Vagina (tissue), 2 donors: Measurements from ENCODE around the gene ELMO1. TPM values are rescaled to one million over a fixed set of nuclear protein-coding genes. Genes with fewer than 3 reads are reported as not detected.

ENCODE experiments used
- DNase-seq, 2 donors: peaks; one replicate each; pipeline ENCODE4 v3.0.0-alpha.2; 2017; ENCODE audit errors: extremely low spot score in 2 of 2
- H3K27ac ChIP-seq: fragments of 200-600 bp; sonication (generic); one replicate; pipeline ENCODE4 v1.5.1; 2019
- H3K27me3 ChIP-seq: fragments of 200-600 bp; sonication (generic); one replicate; pipeline ENCODE4 v1.5.1; 2019
- H3K36me3 ChIP-seq, 2 donors: fragments of 200-600 bp; sonication (generic); one replicate each; pipeline ENCODE4 v1.5.1; 2017 to 2019
- H3K4me1 ChIP-seq: fragments of 200-600 bp; sonication (generic); one replicate; pipeline ENCODE4 v1.5.1; 2019
- H3K4me3 ChIP-seq, 2 donors: fragments of 200-600 bp; sonication (generic); 1 replicate in 1 of 2; 2 replicates in 1 of 2; pipeline ENCODE4 v1.5.1; 2016 to 2019
- H3K9me3 ChIP-seq: fragments of 200-600 bp; sonication (generic); one replicate; pipeline ENCODE4 v1.5.1; 2019
- CTCF ChIP-seq, 3 experiments: fragments of 450-650 bp in 2 of 3; fragments of 200-600 bp in 1 of 3; sonication (generic) in 1 of 3; IDR thresholded peaks; one replicate each; pipeline ENCODE4 v1.5.1; 2017 to 2019; ENCODE audit warnings: antibody characterized with exemption in 3 of 3, mild to moderate bottlenecking in 2 of 3, moderate library complexity in 2 of 3
- POLR2A ChIP-seq, 2 donors: fragments of 450-650 bp; IDR thresholded peaks; one replicate each; pipeline ENCODE4 v1.6.1; 2017; ENCODE audit warnings: antibody characterized with exemption in 2 of 2, mild to moderate bottlenecking in 2 of 2, moderate library complexity in 2 of 2
- POLR2AphosphoS5 ChIP-seq, 2 donors: sonication (generic); formaldehyde crosslinking; IDR thresholded peaks; one replicate each; pipeline ENCODE4 v1.9.0; 2017; ENCODE audit warnings: antibody characterized with exemption in 2 of 2, mild to moderate bottlenecking in 2 of 2, low read depth in 1 of 2; ENCODE audit not compliant: insufficient read depth in 1 of 2
- intact Hi-C: fragments of 100-400 bp; cut with DNase I; formaldehyde crosslinking; loops from one replicate; pipeline ENCODE4 v1.15.1; 2023
- total RNA-seq: library from RNA; depleted of rRNA; stranded (reverse); fragments of >200 nt; gene quantifications from one replicate; pipeline ENCODE4 v1.2.3, GENCODE V29; 2016

Gene ELMO1
- total RNA-seq, 1 donor from 2014 or later, result 74.4 TPM

GRCh38 chr7:37493123-37493522 is 44.5 kb upstream of the ELMO1 start:
- intact Hi-C loops, result no loop called here
- H3K9me3 ChIP-seq, result no peaks in the 10 kb centered on the region
- no peak overlapping the region for H3K4me3 ChIP-seq
- no peaks in the 10 kb centered on the region for H3K36me3 ChIP-seq
- DNase-seq, result no peak
- no peaks in the 10 kb centered on the region for H3K27me3 ChIP-seq
- H3K4me1 ChIP-seq, result no peaks in the 10 kb centered on the region
- H3K27ac ChIP-seq, result no peak overlapping the region
- no peak for TF ChIP-seq POLR2A (IDR thresholded peaks at IDR 0.05)
- no peak for TF ChIP-seq CTCF (IDR thresholded peaks at IDR 0.05)
- TF ChIP-seq POLR2AphosphoS5 (IDR thresholded peaks at IDR 0.05; ENCODE audit: insufficient read depth in 1 of 2, low read depth in 1 of 2), result no peak

GRCh38 chr7:37491919-37492694 is 43.4 kb upstream of the ELMO1 start:
- Histone ChIP-seq H3K27me3 (no peaks in the 10 kb centered on the region), H3K4me3 (no peak overlapping the region), H3K4me1 (no peaks in the 10 kb centered on the region), H3K36me3 (no peaks in the 10 kb centered on the region), H3K9me3 (no peaks in the 10 kb centered on the region), H3K27ac (no peak overlapping the region)
- no peak for DNase-seq
- intact Hi-C loops, result no loop called here
- TF ChIP-seq POLR2A (IDR thresholded peaks at IDR 0.05) (no peak), CTCF (IDR thresholded peaks at IDR 0.05) (no peak), POLR2AphosphoS5 (IDR thresholded peaks at IDR 0.05; ENCODE audit: insufficient read depth in 1 of 2, low read depth in 1 of 2) (no peak)

GRCh38 chr7:37489703-37490102 is 41.0 kb upstream of the ELMO1 start:
- no peak for TF ChIP-seq POLR2A (IDR thresholded peaks at IDR 0.05)
- TF ChIP-seq POLR2AphosphoS5 (IDR thresholded peaks at IDR 0.05; ENCODE audit: insufficient read depth in 1 of 2, low read depth in 1 of 2), result no peak
- no peak for TF ChIP-seq CTCF (IDR thresholded peaks at IDR 0.05)
- no peak for DNase-seq
- H3K27ac ChIP-seq, result no peak overlapping the region
- no peaks in the 10 kb centered on the region for H3K4me1 ChIP-seq
- intact Hi-C loops, result no loop called here
- no peaks in the 10 kb centered on the region for H3K9me3 ChIP-seq
- H3K4me3 ChIP-seq, result no peak overlapping the region
- no peaks in the 10 kb centered on the region for H3K27me3 ChIP-seq
- H3K36me3 ChIP-seq, result no peaks in the 10 kb centered on the region

- H3K4me1 ChIP-seq, result no peaks in the 10 kb centered on the region
- no peak overlapping the region for H3K4me3 ChIP-seq
- no peaks in the 10 kb centered on the region for H3K27me3 ChIP-seq
- DNase-seq, result no peak
- no peaks in the 10 kb centered on the region for H3K9me3 ChIP-seq
- no peaks in the 10 kb centered on the region for H3K36me3 ChIP-seq
- intact Hi-C loops, result no loop called here
- TF ChIP-seq POLR2AphosphoS5 (IDR thresholded peaks at IDR 0.05; ENCODE audit: insufficient read depth in 1 of 2, low read depth in 1 of 2) (no peak), CTCF (IDR thresholded peaks at IDR 0.05) (no peak), POLR2A (IDR thresholded peaks at IDR 0.05) (no peak)
- no peak overlapping the region for H3K27ac ChIP-seq
Measured at GRCh38 chr7:37488163-37488764, 39.6 kb upstream of the ELMO1 start.
